Kidney capillary endothelial cell (primary cell): ENCODE measurements around the gene CBL.
A peak's percentile ranks its signal among the peaks of the same experiment; 100 is the strongest.

Source experiments
- DNase-seq: peaks from one replicate; pipeline ENCODE4 v3.0.0-alpha.2; 2018; ENCODE audit warnings: low spot score

The CBL gene

DNA sequence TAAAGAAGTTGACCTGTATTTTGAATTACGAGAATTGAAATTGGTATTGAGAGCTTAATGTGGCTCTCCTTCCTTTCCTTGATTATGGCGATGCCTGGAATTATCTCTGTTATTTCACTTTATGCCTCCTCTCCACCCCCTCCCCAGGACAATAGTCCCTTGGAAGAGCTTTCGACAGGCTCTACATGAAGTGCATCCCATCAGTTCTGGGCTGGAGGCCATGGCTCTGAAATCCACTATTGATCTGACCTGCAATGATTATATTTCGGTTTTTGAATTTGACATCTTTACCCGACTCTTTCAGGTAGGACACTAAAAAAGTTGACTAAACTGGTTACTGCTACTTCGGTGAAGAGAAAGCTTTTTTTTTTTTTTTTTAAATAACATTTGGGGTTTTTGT is 67.6 kb downstream of the CBL start:
- DNase-seq = no peak

DNA sequence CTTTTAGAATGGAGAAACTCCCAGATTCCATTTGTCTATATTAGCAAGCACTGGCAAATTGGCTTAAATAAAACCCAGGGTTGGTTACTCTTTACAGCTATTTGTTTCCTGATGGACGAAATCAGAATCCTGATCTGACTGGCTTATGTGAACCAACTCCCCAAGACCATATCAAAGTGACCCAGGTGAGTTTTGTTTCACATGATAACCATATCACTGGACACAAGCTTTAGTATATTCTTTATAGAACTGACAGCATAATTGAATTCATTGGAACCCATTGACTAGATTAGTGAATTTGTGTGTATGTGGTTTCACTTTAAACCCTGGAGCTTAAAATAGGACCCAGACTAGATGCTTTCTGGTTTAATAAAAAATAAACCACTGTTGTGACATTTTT is 71.5 kb downstream of the CBL start:
- no peak for DNase-seq

DNA sequence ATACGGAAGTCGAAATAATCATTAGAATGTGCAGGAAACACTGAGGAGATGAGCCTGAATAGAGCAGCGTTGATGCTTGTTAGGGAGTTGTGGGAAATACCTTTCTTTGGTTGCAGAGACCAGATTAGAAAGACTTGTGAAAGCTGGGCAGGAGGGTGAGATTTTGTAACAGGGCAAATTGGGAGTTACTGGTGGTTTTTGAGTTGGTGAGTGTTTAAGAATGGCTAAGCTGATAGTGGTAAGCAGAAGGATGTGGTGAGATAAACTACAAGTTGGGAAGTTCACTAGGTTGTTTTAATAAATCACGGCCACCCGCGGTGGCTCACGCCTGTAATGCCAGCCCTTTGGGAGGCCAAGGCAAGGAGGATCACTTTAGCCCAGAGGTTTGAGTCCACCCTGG is 76.4 kb downstream of the CBL start:
- no peak for DNase-seq

DNA sequence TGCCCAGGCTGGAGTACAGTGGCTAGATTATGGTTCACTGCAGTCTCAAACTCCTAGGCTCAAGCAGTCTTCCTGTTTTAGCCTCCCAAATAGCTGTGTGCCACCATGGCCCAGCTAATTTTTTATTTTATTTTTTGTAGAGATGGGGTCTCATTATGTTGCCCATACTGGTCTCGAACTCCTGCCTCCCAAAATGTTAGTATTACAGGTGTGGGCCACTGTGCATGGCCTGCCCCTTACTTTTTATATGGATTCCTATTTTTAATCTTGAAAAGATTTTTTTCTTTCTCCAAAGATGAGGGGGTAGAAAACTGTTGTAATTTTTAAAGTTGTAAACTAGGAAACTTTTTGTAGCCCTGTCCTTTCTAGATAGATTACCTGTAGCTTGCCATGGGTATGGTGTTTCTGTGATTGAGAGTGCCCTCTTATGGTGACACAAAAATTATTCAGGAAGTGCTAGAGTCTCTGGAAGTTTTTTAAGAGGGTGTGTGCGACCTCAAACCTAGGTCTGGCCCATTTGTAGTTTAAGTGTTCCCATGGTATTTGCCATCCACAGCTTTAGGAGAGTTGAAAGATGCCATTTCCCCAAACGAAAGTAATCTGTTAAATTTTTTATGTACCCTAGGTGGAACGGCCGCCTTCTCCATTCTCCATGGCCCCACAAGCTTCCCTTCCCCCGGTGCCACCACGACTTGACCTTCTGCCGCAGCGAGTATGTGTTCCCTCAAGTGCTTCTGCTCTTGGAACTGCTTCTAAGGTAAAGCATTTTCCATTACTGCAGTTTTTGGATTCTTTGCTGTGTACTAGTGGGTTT is 78.4 kb downstream of the CBL start:
- DNase-seq = no peak

DNA sequence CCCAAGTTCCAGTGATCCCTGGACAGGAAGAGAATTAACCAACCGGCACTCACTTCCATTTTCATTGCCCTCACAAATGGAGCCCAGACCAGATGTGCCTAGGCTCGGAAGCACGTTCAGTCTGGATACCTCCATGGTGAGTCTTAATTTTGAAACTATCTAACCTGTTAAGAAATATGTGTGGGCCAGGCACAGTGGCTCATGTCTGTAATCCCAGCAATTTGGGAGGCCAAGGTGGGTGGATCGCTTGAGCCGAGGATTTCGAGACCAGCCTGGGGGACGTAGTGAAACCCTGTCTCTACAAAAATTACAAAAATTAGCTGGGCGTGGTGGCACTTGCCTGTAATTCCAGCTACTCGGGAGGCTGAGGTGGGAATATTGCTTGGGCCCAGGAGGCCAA is 79.3 kb downstream of the CBL start:
- no peak for DNase-seq

DNA sequence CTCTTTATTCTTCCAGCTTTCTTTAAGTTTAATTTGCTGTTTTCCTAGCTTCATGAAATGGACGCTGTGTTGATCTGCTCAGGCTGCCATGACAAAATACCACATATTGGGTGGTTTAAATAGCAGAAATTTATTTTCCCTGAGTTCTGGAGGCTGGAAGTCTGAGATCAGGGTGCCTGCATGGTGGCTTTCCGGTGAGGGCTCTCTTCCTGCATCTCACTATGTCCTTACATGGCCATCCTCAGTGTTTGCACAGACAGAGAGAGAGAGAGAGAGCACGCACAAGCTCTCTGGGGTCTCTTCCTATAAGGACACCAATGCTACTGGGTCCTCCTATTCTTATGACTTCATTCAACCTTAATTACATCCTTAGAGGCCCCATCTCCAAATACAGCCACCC is 82.1 kb downstream of the CBL start:
- DNase-seq = no peak

DNA sequence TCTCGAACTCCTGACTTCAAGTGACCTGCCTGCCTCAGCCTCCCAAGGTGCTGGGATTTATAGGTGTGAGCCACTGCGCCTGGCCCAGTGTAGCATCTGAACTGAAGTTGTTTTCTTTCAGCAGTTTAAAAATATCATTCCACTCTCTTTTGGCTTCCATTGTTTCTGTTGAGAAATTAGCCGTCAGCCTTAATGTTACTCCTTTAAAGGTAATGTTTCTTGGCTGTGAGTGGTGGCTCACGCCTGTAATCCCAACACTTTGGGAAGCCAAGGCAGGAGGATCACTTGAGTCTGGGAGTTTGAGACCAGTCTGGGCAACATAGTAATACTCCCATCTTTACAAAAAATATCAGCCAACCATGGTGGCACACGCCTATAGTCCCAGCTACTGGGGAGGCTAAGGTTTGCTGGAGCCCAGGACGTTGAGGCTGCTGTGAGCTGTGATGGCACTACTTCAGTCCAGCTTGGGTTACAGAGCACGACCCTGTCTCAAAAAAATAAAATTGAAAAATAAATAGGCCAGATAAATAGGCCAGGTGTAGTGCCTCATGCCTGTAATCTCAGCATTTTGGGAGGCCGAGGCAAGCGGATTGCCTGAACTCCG is 84.9 kb downstream of the CBL start:
- DNase-seq = no peak

DNA sequence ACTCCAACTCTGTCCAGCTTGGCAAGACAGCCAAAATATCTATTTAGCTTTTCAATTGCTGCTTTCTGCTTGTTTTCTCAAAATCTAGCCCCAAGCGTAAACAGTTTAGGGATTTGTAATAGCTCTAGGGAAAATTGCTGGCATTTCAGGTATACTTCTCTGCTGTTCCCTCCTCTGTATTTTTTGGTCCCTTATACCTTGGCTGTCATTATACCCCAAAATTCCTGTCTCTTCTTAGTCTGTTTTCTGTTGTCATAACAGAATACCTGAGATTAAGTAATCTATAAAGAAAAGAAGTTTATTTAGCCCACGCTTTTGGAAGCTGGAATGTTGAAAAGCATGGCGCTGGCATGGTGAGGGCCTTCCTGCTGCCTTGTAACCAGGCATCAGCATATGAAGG is 87.3 kb downstream of the CBL start:
- DNase-seq = no peak

DNA sequence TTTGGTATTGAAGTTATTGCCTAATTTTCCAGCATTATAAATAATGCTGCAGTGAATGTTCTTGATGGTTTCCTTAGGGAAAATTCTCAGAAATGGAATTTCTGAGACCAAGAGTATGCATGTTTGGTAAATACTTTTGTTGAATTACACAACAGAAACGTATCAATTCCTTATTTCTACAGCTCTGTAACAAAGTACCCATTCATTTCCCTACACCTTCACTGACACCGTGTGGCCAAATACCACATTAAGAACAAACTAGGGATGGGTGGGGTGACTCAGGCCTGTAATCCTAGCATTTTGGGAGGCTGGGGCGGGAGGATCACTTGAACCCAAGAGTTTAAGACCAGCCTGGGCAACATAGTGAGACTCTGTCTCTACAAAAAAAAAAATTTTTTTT is 89.0 kb downstream of the CBL start:
- no peak for DNase-seq

DNA sequence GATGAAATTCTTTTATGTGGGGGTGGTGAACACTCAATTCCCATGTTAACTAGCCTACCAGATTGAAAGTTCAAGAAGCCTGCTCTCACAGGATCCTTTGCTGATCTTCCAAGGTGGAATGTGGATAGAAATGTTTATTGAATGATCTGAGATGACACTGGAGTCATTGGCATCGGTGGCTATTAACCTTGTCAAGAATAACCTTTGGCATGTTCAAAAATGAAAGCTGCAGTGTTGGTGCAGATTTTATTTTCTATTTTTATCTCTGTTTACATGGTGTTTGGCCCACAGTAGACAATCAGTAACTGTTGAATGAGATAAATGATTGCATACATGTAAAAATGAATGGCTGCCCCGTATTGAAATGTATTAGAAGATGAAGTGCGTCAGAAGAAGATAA is 91.8 kb downstream of the CBL start:
- no peak for DNase-seq

DNA sequence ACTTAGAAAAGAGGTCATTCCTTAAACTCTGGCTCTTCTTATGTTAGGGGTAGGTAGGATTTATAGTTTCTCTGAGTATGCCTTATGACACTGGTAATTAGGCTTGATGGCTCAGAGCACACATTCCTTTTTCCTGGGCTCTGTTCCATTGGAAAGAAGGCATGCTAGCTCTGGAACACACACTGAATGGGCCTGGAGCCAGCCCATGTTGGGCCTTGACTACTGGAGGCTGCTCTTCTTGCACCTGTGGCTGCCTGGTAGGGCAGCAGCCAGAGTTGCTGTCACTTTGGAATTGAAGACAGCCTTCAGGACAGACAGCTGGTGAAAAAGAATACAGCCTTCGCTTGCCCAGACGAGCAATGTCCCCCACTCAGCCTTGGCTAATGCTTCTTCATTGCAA is 92.6 kb downstream of the CBL start:
- no peak for DNase-seq

DNA sequence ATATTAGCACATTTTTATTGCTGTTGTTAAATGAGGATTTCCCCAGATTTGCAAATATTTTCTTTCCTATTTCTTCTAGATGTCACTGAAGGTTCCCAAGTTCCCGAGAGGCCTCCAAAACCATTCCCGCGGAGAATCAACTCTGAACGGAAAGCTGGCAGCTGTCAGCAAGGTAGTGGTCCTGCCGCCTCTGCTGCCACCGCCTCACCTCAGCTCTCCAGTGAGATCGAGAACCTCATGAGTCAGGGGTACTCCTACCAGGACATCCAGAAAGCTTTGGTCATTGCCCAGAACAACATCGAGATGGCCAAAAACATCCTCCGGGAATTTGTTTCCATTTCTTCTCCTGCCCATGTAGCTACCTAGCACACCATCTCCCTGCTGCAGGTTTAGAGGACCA is 93.3 kb downstream of the CBL start:
- DNase-seq = no peak

DNA sequence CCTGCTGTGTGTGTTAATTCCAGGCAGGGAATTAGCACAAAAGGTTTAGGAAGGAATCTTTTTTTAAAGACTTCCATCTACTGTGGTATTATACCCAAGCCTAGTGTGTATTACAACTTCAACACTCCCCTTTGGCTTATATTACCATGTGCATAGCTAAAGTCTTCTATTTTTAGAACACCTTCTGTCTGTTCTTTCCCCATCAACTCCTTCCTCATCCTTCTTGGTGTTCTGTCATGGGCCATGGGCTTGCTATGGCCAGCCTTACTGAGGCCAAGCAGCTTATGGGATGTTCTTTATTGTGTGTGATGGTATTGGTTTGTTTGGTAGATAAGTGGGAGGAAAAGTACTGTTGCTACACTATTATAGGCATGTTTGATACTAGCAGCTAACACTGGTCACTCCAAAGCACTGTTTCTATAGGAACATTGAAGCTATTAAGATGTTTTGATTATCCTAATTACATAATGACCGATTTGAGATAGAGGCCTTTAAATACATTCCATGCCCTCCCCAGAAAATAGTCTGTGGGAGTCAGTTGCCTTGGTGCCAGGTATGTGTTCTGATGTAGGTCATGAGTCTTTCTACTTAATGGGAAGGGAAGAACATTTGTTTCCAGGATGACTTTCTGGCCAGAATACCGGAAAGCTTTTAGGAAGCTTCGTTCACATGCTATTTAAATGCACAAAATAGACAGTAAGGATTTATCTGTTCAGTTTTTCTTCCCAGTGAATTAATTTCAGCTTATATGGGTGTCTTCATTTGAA is 94.2 kb downstream of the CBL start:
- DNase-seq = no peak

DNA sequence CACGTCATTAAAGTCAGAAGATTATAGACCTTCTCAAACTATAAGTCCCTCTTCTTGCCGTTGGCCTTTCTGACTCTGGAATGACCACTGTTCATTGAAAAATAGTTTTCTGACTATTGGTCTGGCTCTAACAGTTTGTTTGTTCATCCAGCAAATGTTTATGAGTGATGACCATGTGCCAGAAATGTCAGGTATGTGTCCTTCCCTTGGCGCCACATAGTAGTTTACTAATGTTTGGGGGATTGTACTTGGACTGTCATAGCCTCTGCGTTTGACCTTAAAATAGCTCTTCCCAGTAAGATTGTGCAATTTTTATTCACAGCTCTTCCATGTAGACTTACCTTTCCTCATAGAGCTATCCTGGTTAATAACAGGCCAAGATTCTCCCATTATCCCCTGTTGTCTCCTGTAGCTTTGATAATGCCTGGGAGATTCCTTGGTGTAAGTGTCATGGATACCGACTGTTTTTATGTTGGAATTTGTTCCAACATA is 97.1 kb downstream of the CBL start:
- DNase-seq = no peak

DNA sequence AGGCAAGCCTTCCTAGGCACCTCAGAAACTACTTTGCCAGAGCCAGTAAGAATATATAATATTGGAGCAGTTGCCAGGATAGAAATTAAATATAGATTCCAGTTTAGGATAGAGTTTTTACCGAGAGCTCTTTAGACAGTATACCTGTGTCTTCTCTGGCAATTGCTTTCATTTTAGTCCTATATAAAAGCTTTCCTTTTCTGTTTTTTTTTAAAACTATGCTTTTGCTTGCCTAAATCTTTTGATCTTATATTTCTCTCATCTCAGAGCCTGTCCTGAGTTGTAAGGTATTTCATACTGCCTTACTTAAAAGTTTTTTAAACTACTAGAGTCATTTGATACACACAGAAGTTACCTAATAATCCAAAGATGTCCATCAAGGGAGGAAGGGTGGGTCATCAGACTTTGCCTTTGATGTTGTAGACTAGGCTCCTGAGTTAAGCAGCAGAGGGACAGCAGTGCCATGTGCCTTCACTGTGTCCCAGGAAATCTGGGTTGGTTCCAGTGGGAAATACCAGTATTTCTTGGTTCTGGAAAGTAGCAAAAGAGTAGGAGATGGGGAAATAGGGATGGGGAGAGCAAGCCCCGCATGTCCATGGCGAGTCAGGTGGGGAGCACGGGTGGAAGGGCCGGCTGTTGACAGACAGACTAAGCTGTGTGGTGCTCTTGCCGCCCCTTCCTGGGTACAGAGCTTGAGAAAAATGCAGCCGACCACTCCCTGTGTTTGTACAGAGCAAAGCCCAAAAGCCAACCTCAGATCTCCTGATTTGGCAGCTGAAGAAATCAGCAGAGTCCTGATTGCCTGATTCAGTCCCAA is 99.6 kb downstream of the CBL start:
- DNase-seq = no peak

DNA sequence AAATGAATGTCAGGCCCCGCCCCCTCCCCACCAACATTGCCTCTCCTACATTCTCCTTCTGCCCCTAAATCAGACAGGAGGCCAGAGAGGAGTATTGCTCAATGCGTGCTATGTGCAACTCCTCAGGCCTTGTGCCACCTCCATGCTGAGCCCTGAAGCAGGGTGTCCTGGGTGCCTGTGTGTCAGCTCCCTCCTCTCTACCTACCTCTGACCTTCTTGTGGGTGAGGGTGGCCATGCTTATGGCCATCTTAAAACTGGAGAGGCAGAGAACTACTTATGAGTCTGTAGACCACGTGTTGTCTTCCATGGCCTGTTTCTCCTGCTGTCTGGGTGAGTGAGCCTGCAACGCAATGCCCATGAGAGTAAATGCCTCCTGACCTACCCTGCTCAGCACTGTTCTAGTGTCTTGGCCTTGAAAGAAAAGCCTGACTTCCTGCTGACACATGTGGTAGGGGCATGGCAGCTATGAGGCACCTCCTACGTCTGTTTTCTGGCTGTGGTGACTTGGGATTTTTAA is 100.3 kb downstream of the CBL start:
- peak; percentile 79 for DNase-seq

DNA sequence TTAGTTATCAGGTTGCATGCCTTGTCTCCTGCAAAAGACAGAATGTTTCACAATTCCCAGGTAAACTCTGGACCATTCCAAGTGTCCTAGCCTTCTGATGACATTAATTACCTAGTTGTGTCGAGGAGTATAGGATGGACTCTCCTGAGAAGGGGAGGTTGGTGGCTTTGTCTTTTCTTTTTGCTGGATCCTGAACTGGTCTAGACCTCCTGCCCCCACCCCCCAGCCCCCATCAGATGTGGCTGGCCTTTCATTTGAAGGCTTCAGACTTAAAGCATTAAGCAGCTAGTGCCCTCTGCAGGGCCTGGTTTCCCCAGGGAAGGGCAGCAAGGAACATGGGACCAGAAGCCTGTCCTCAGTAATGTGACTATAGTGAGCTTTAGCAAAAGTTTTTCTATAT is 101.1 kb downstream of the CBL start:
- DNase-seq = peak; percentile 13

DNA sequence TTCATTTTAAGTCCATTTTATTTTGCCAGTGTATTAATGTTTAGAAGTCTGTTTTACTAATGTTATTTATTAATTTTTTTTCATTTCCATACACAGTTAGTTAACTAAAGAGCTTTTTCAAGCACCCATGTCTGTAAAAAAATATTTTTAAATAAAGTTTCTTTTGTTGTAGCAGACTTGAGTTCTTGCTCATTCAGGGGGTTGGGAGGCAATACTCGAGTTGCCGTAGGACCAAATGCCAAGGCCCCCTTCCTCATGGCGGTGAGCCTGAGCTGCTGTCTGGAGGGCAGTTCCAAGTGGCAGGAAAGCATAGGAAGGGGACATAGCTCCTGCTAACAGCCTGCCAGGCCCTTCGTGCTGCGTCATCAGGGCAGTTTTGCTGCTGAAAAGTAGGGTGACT is 101.8 kb downstream of the CBL start:
- no peak for DNase-seq

DNA sequence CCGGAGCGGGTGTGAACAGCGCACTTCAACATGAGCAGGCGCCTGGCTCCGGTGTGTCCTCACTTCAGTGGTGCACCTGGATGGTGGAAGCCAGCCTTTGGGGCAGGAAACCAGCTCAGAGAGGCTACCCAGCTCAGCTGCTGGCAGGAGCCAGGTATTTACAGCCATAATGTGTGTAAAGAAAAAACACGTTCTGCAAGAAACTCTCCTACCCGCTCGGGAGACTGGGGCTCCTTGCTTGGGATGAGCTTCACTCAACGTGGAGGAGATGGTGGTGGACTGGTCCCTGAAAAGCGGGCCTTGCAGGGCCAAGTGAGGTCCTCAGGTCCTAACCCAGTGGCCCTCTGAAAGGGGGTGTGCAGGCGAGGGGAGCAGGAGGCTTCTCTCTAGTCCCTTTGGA is 103.3 kb downstream of the CBL start:
- DNase-seq = no peak

DNA sequence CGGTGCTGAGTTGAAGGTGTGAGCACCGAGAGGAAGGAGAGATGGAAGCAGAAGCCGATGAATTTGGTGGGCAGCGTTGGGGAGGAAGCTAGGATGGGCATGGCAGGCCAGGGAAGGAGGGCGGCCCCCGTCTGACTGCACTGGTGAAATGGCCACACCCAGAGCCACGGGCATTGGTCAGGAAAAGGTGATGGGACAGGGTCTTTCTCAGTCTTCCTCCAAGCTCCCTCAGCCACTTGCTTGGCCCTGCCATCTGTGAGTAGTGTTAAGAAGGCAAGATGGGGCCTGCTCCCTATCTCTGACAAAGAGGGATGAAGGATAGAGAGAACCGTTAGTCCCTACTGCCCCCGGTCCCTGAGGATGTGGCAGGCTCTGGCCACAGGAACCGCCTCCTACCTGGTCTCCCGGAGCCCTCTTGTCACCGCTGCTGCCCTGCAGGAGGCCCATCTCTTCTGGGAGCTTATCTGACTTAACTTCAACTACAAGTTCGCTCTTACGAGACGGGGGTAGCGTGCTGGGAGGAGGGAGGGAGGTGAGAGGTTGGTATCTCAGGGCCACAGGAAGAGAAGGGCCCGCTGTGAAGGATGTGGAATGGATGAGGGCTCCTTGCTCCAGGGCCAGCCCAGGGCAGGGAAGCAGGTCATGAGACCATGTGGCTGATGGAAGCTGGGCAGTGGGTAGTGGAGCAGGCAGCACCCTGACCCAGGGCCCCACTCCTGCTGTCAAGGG is 104.0 kb downstream of the CBL start:
- no peak for DNase-seq

DNA sequence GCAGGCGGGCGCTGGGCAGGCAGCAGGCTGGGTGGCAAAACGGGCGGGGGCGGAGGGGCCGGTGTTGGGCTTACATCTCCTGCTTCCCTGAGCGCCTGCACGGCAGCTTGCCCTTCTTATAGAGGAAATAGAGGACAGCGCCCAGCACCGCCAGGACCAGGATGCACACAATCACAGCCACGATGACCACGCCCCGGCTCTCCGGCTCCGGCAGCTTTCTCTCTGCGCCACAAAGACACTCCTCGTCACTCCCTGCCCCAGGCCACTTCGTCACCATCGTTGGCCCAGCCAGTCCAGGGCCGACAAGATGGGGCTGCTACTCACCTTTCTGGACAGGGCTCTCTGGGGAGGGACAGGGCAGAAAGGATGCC is 104.5 kb downstream of the CBL start:
- DNase-seq = no peak
